Measurements from ENCODE around the gene STAP2. TPM values are rescaled to one million over a fixed set of nuclear protein-coding genes. Genes with fewer than 3 reads are reported as not detected.
A peak's percentile ranks its signal among the peaks of the same experiment; 100 is the strongest.
"Not testable (repeated sequence)": the region's sequence is repeated elsewhere in the genome, so short reads cannot be mapped to it uniquely, and the experiment has no call there.

STAP2 gene
- total RNA-seq, 1 donor from 2014 or later = 3.7 TPM

- DNase-seq (ENCODE audit: low spot score) (no peak), ATAC-seq (no peak)
- intact Hi-C loops (cut with DNase I) = loop anchor here (10.0 kb wide), 1 partner anchor 96 kb away; no protein-coding TSS in a partner anchor
Observed at GRCh38 chr19:4360641-4361151, 22.1 kb upstream of the STAP2 start.

GRCh38 chr19:4360081-4360569, 21.5 kb upstream of the STAP2 start:
- intact Hi-C loops (cut with DNase I) = loop anchor here (10.0 kb wide), 1 partner anchor 95 kb away; no protein-coding TSS in a partner anchor
- DNase-seq (ENCODE audit: low spot score) (no peak), ATAC-seq (no peak)

GRCh38 chr19:4359627-4360000, 21.0 kb upstream of the STAP2 start:
- ATAC-seq (peak; percentile 12), DNase-seq (ENCODE audit: low spot score) (no peak)

GRCh38 chr19:4358709-4359626, 20.3 kb upstream of the STAP2 start:
- DNase-seq (ENCODE audit: low spot score) (no peak), ATAC-seq (no peak)
- intact Hi-C loops (cut with DNase I) = no loop called here

More at GRCh38 chr19:4359627-4360000, 21.0 kb upstream of the STAP2 start:
- intact Hi-C loops (cut with DNase I) = no loop called here

GRCh38 chr19:4357921-4358326, 19.3 kb upstream of the STAP2 start:
- ATAC-seq = no peak
- intact Hi-C loops (cut with DNase I) = no loop called here
- DNase-seq (ENCODE audit: low spot score) = no peak

GRCh38 chr19:4357095-4357797, 18.6 kb upstream of the STAP2 start:
- intact Hi-C loops (cut with DNase I) = no loop called here
- ATAC-seq (peak; percentile 4), DNase-seq (ENCODE audit: low spot score) (no peak)

GRCh38 chr19:4354897-4355296, 16.3 kb upstream of the STAP2 start:
- ATAC-seq (no peak), DNase-seq (ENCODE audit: low spot score) (no peak)
- intact Hi-C loops (cut with DNase I) = loop anchor here (1.0 kb wide), 1 partner anchor 15 kb away; no protein-coding TSS in a partner anchor

- ATAC-seq (no peak), DNase-seq (ENCODE audit: low spot score) (no peak)
- intact Hi-C loops (cut with DNase I) = no loop called here
Observed at GRCh38 chr19:4354282-4354681, 15.7 kb upstream of the STAP2 start.

DNA sequence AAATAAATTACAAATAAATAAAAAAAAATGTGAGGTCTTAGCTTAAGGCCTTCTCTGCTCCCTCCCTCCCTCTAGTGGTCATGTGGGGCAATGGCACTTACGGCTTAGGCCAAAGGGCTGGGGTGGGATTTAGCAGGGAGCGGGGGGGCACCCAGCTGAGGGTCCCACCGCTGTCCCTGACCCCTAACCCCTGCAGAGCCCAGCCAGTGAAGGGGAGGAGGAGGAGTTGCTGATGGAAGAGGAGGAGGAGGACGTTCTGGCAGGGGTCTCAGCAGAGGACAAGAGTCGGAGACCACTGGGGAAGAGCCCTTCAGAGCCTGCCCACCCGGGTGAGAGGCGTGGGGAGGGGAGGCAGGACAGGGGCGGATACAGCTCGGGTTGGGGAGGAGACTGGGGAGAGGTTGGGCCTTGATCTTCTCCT, 14.1 kb upstream of the STAP2 start:
- ATAC-seq (peak; percentile 63), DNase-seq (ENCODE audit: low spot score) (peak; percentile 67)
- intact Hi-C loops (cut with DNase I) = no loop called here

- intact Hi-C loops (cut with DNase I) = no loop called here
- ATAC-seq = no peak
- no peak for DNase-seq (ENCODE audit: low spot score)
Observed at GRCh38 chr19:4350726-4351125, 12.1 kb upstream of the STAP2 start.

- ATAC-seq (no peak), DNase-seq (ENCODE audit: low spot score) (no peak)
- intact Hi-C loops (cut with DNase I) = no loop called here
Observed at GRCh38 chr19:4350111-4350510, 11.5 kb upstream of the STAP2 start.

- DNase-seq (ENCODE audit: low spot score); ATAC-seq; intact Hi-C loops (cut with DNase I): not testable (repeated sequence)
Observed at GRCh38 chr19:4349225-4349624, 10.6 kb upstream of the STAP2 start.

DNA sequence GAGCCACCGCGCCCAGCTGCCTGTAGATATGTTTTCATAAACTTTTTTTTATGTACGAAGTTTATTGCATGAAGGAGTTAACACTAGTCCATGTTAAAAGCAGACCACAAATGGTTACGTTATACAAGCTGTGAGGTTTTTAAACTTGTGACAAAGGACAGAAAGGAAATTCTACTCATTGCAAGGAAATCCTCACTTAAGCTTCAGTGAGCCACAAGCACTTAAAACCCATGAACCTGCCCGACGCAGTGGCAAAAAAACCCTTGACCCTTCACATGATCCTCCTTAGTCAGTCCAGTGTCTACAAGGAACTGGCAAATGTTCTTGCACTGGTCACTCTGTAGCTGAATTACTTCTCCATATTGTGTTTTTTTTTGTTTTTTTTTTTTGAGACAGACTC, 8.9 kb upstream of the STAP2 start:
- ATAC-seq (no peak), DNase-seq (ENCODE audit: low spot score) (no peak)
- intact Hi-C loops (cut with DNase I) = no loop called here

DNA sequence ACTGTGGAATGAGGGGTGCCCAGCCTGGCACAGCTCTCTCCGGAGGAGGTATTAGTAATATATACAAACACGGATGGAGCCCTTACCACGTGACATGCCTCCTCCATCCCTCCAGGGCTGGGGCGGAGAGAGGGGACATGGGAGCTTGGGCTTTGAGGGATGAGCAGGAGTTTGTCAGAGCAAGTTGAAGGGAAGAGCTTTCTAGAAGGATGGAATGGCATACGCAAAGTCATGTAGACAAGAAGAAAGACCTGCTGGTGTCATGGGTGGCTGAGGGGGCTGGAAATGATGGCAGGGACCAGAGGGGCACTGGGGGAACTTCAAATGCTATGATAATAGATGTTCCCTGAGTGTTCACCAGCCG, 7.4 kb upstream of the STAP2 start:
- DNase-seq (ENCODE audit: low spot score) (no peak), ATAC-seq (no peak)
- intact Hi-C loops (cut with DNase I) = no loop called here

DNA sequence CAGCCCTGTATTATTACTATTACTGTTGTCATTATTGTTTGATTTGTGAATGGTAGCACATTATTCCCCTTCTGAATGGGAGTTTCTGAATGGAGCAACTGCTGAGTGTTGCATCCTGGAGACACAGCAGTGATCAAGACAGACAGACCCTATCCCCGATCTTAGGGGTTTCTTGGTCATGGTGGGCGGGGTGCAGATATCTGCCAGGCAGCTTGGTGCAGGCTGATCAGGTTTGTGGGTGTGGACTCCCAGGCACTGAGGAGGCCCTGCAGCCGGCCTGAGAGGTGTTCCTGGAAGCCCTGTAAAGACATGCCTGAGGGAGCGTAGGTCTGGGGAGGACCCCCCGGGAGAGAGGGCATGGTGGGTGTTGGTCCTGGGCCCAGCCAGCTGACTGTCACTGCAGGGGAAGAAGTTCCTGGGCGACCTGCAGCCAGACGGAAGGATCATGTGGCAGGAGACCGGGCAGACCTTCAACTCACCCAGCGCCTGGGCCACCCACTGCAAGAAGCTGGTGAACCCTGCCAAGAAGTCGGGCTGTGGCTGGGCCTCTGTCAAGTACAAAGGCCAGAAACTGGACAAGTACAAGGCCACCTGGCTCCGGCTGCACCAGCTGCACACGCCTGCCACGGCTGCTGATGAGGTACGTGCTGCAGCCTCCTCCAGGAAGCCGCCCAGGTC, 6.9 kb upstream of the STAP2 start:
- DNase-seq (ENCODE audit: low spot score) (no peak), ATAC-seq (no peak)
- intact Hi-C loops (cut with DNase I) = no loop called here

- ATAC-seq (peak; percentile 92), DNase-seq (ENCODE audit: low spot score) (peak; percentile 97)
- intact Hi-C loops (cut with DNase I) = no loop called here
Observed at GRCh38 chr19:4343370-4344307, 5.0 kb upstream of the STAP2 start, which contains the start of gene MPND. TSS of gene MPND (plus strand) at chr19:4343562. CDS start at chr19:4343594, 32 bp downstream.

- DNase-seq (ENCODE audit: low spot score) = peak; percentile 95
- intact Hi-C loops (cut with DNase I) = no loop called here
- peak; percentile 97 for ATAC-seq
Observed at GRCh38 chr19:4342615-4343369, 4.2 kb upstream of the STAP2 start.

DNA sequence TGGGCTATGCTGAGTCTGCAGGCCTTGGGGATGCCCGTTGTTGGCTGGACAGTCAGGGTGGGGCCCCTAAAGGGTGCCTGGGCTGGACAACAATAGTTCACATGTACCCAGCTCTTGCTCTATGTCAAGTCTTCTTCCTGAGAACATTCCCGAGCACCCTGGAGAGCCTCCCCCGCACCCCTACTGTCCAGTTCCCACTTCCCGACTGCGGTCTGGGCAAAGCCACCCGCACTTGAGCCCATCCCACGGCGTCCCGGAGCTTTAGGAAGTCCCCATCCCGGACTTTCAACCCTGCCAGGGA, 3.6 kb upstream of the STAP2 start:
- peak; percentile 38 for ATAC-seq
- DNase-seq (ENCODE audit: low spot score) = no peak
- intact Hi-C loops (cut with DNase I) = no loop called here

All from sciatic nerve (tissue), 2 donors.